Activated B cell treated with CpG ODN at 0.5 μM for 24 hours (primary cell): ENCODE measurements around the gene FADS1. TPM values are rescaled to one million over a fixed set of nuclear protein-coding genes. Genes with fewer than 3 reads are reported as not detected.

Source experiments
- ATAC-seq: fragments of 200-7000 bp; cut with Tn5 transposase; one replicate; pipeline ENCODE4 v1.10.0; 2021; ENCODE audit warnings: low read depth, mild to moderate bottlenecking, moderate library complexity
- CTCF ChIA-PET: fragments of 350-600 bp; sonication (Branson Sonifier 250); formaldehyde crosslinking; loops from one replicate; lab custom pipeline; 2021; ENCODE audit warnings: antibody characterized with exemption; lab: Charles Lee
- POLR2A ChIA-PET: fragments of 350-600 bp; sonication (Branson Sonifier 250); formaldehyde crosslinking; loops from one replicate; lab custom pipeline; 2021; ENCODE audit warnings: antibody characterized with exemption; lab: Charles Lee
- DNase-seq: peaks from one replicate; pipeline ENCODE4 v3.0.0; 2022
- H3K27ac Mint-ChIP-seq: one replicate; pipeline ENCODE4 v1.8.0; 2020; ENCODE audit warnings: mixed read lengths
- H3K27me3 Mint-ChIP-seq: one replicate; pipeline ENCODE4 v1.8.0; 2021; ENCODE audit warnings: mixed read lengths
- H3K36me3 Mint-ChIP-seq: one replicate; pipeline ENCODE4 v1.8.0; 2021; ENCODE audit warnings: low read depth, mixed read lengths
- H3K4me1 Mint-ChIP-seq: one replicate; pipeline ENCODE4 v1.8.0; 2021; ENCODE audit warnings: mixed read lengths
- H3K4me3 Mint-ChIP-seq: one replicate; pipeline ENCODE4 v1.8.0; 2020; ENCODE audit warnings: mild to moderate bottlenecking, mixed read lengths
- H3K9me3 Mint-ChIP-seq: one replicate; pipeline ENCODE4 v1.8.0; 2020; ENCODE audit warnings: mixed read lengths
- intact Hi-C: fragments of 100-400 bp; cut with micrococcal nuclease; formaldehyde crosslinking; loops from one replicate; pipeline ENCODE4 v1.15.1; 2024
- total RNA-seq: library from RNA; stranded (reverse); gene quantifications from 2 replicates; pipeline ENCODE4 v1.2.3, GENCODE V29; 2022
- TF ChIP-seq, protein P1 (sequence below): fragments of 200-600 bp; IDR thresholded peaks from one replicate; pipeline ENCODE4 v1.8.0; 2022; ENCODE audit warnings: antibody characterized with exemption, mild to moderate bottlenecking

FADS1 gene
- total RNA-seq, 1 donor from 2014 or later: 23.3 TPM

DNA sequence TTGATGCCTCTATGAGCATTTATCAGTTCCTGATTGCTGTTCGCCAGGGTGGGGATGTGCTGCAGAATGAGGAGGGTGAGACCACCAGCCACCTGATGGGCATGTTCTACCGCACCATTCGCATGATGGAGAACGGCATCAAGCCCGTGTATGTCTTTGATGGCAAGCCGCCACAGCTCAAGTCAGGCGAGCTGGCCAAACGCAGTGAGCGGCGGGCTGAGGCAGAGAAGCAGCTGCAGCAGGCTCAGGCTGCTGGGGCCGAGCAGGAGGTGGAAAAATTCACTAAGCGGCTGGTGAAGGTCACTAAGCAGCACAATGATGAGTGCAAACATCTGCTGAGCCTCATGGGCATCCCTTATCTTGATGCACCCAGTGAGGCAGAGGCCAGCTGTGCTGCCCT is 21.3 kb downstream of the FADS1 start:
- ChIA-PET CTCF (interaction anchor here (3.1 to 8.4 kb wide), 7 partner anchors 8 to 515 kb away, joined by 17 to 167 read pairs (median 58); no protein-coding TSS in a partner anchor), POLR2A (interaction anchor here (0.6 kb wide), 1 partner anchor 134 kb away, joined by 8 read pairs; no protein-coding TSS in a partner anchor)
- ATAC-seq (no peak), DNase-seq (no peak)
- TF ChIP-seq, protein P1, sequence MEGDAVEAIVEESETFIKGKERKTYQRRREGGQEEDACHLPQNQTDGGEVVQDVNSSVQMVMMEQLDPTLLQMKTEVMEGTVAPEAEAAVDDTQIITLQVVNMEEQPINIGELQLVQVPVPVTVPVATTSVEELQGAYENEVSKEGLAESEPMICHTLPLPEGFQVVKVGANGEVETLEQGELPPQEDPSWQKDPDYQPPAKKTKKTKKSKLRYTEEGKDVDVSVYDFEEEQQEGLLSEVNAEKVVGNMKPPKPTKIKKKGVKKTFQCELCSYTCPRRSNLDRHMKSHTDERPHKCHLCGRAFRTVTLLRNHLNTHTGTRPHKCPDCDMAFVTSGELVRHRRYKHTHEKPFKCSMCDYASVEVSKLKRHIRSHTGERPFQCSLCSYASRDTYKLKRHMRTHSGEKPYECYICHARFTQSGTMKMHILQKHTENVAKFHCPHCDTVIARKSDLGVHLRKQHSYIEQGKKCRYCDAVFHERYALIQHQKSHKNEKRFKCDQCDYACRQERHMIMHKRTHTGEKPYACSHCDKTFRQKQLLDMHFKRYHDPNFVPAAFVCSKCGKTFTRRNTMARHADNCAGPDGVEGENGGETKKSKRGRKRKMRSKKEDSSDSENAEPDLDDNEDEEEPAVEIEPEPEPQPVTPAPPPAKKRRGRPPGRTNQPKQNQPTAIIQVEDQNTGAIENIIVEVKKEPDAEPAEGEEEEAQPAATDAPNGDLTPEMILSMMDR: no peak
- Mint-ChIP-seq H3K4me3 (no peak overlapping the region), H3K27me3 (no peaks in the 10 kb centered on the region), H3K4me1 (peaks cover 24% of the 10 kb centered on the region), H3K9me3 (no peaks in the 10 kb centered on the region), H3K27ac (no peak overlapping the region), H3K36me3 (peaks cover 36% of the 10 kb centered on the region)
- intact Hi-C loops: loop anchor here (5.0 kb wide), 1 partner anchor 582 kb away; no protein-coding TSS in a partner anchor

DNA sequence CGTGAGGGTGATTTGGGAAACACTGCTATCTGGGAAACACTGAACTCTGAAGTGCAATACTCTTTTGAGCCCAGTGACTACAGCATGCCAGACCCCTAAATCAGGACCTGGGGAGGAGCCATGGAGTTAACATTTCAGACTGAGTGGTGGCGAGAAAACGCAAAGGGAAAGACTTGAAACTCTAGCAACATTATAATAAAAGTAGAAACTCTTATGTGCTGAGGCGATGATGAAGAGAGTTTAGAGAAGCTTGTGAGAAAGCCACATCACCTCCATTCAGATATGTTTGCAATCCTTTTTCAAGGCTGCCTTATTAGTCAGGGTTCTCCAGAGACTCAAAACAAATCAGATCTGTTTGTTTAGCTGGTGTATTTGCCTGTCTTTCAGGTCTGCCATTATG is 22.2 kb downstream of the FADS1 start:
- TF ChIP-seq, protein P1: no peak
- H3K36me3 Mint-ChIP-seq: peaks cover 43% of the 10 kb centered on the region
- peaks cover 24% of the 10 kb centered on the region for H3K4me1 Mint-ChIP-seq
- H3K27ac Mint-ChIP-seq: no peak overlapping the region
- intact Hi-C loops: loop anchor here (5.0 kb wide), 2 partner anchors 42 to 173 kb away; partner anchors contain the start of genes FTH1 and MYRF
- H3K9me3 Mint-ChIP-seq: no peaks in the 10 kb centered on the region
- ChIA-PET POLR2A (interaction anchor here (0.7 kb wide), 1 partner anchor 15 kb away, joined by 3 read pairs; no protein-coding TSS in a partner anchor), CTCF (interaction anchor here (1.9 to 8.4 kb wide), 4 partner anchors 20 to 314 kb away, joined by 7 to 167 read pairs (median 102); no protein-coding TSS in a partner anchor)
- no peak overlapping the region for H3K4me3 Mint-ChIP-seq
- ATAC-seq (no peak), DNase-seq (no peak)
- H3K27me3 Mint-ChIP-seq: no peaks in the 10 kb centered on the region

DNA sequence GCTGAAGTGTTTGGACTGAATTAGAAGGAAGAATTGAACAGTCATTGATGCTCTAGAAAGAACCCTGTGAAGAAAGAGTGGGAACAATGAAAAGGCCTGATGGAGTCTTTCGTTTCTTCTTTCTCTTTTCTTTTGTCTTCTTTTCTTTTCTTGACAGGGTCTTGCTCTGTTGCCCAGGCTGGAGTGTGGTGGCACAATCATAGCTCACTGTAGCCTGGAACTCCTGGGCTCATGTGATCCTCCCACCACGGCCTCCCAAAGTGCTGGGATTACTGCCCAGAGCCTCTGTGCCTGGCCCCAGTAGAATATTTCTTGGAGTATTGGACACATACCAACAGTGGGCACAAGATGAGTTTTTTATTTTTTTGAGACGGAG is 23.0 kb downstream of the FADS1 start:
- peaks cover 24% of the 10 kb centered on the region for H3K4me1 Mint-ChIP-seq
- H3K9me3 Mint-ChIP-seq: no peaks in the 10 kb centered on the region
- CTCF ChIA-PET: interaction anchor here (1.9 to 8.4 kb wide), 3 partner anchors 154 to 315 kb away, joined by 7 to 146 read pairs (median 22); no protein-coding TSS in a partner anchor
- ATAC-seq (no peak), DNase-seq (no peak)
- peak overlapping the region; percentile 58 for H3K4me3 Mint-ChIP-seq
- POLR2A ChIA-PET: interaction anchor here (1.0 kb wide), 1 partner anchor 154 kb away, joined by 3 read pairs; no protein-coding TSS in a partner anchor
- H3K27me3 Mint-ChIP-seq: no peaks in the 10 kb centered on the region
- intact Hi-C loops: loop anchor here (2.0 to 5.0 kb wide), 4 partner anchors 17 to 915 kb away; partner anchors contain the start of genes FTH1 and MYRF
- peaks cover 50% of the 10 kb centered on the region for H3K36me3 Mint-ChIP-seq
- TF ChIP-seq, protein P1: no peak
- H3K27ac Mint-ChIP-seq: peak overlapping the region; percentile 30

DNA sequence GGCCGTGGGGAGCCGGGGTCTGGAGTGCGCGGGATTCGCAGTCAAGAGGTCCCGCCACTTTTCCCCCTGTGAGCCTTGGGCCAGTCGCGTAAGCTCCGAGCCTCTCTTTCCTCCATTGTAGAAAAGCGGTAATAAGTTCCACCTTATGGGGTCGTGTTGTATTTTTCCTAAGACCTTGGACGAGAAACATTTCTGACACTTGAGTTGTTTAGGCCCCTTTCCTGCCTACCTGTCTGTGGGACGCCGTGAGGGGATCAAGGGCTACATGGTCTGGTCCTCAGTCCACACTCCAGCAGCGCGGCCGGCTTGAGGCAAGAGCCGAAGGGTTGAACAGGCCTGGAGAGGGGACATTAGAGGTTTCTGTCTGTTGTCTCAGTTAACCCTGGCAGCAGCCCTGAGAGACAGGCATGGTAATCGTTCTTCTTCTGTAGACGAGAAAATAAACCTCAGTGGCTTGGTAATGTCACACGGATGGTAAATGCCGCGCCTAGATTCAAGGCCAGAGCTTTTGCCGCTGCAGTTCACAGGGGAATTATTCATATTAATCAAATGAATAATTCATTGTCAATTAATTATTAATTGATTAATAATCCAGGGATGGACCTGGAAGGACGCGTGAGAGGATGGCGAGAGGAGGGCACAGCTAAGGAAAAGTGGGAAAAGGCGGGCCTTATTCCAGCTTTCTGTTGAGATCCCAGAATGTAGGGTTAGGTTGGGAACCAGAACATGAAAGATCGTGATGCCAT is 23.5 kb downstream of the FADS1 start:
- POLR2A ChIA-PET: interaction anchor here (0.5 to 2.1 kb wide), 15 partner anchors 19 to 1048 kb away, joined by 3 to 27 read pairs (median 4); partner anchors contain the start of gene FTH1
- TF ChIP-seq, protein P1: no peak
- no peak for ATAC-seq
- H3K9me3 Mint-ChIP-seq: no peaks in the 10 kb centered on the region
- no peaks in the 10 kb centered on the region for H3K27me3 Mint-ChIP-seq
- DNase-seq: no peak
- CTCF ChIA-PET: interaction anchor here (1.9 to 8.4 kb wide), 4 partner anchors 105 to 315 kb away, joined by 7 to 146 read pairs (median 16); no protein-coding TSS in a partner anchor
- peaks cover 52% of the 10 kb centered on the region for H3K36me3 Mint-ChIP-seq
- intact Hi-C loops: loop anchor here (2.0 to 5.0 kb wide), 4 partner anchors 16 to 916 kb away; partner anchors contain the start of genes FTH1 and MYRF
- H3K27ac Mint-ChIP-seq: peak overlapping the region; percentile 100
- peak overlapping the region; percentile 98 for H3K4me3 Mint-ChIP-seq
- peaks cover 24% of the 10 kb centered on the region for H3K4me1 Mint-ChIP-seq
